Panc1 (cell line): ENCODE measurements around the gene XKR8. TPM values are rescaled to one million over a fixed set of nuclear protein-coding genes. Genes with fewer than 3 reads are reported as not detected.

Experiments used
- ATAC-seq: fragments of 200-7000 bp; cut with Tn5 transposase; 2 replicates; pipeline ENCODE4 v1.9.1; 2020; ENCODE audit warnings: mild to moderate bottlenecking, moderate library complexity
- BruUV-seq: library from RNA; stranded (reverse); fragments of 400-500 nt; replicated peaks from 2 replicates; lab custom pipeline; 2021; lab: Mats Ljungman, UMichigan
- CTCF ChIA-PET: fragments of 300-600 bp; sonication (Branson Sonifier 250); formaldehyde crosslinking; loops from one replicate; lab custom pipeline; 2022; ENCODE audit warnings: antibody characterized with exemption; lab: Charles Lee
- POLR2A ChIA-PET: fragments of 300-600 bp; sonication (Branson Sonifier 250); formaldehyde crosslinking; loops from one replicate; lab custom pipeline; 2022; ENCODE audit warnings: antibody characterized with exemption; lab: Charles Lee
- DNase-seq: peaks from one replicate; pipeline ENCODE4 v3.0.0-alpha.2; 2010; ENCODE audit warnings: low read depth, low spot score
- H3K27ac ChIP-seq: 2 replicates; pipeline ENCODE4 v1.5.1; 2011; ENCODE audit warnings: mild to moderate bottlenecking, low read length, inconsistent platforms
- H3K27me3 ChIP-seq: fragments of 200-500 bp; sonication (Bioruptor generic); 2 replicates; pipeline ENCODE4 v1.6.0; 2014; ENCODE audit warnings: low read length, inconsistent platforms; ENCODE audit not compliant: control insufficient read depth, insufficient read depth
- H3K36me3 ChIP-seq: fragments of 200-500 bp; sonication (Bioruptor generic); 2 replicates; pipeline ENCODE4 v1.5.1; 2014; ENCODE audit warnings: inconsistent platforms, mild to moderate bottlenecking, low read length, moderate library complexity; ENCODE audit not compliant: control insufficient read depth, insufficient read depth
- H3K4me1 ChIP-seq: 2 replicates; pipeline ENCODE4 v1.5.1; 2011; ENCODE audit warnings: inconsistent platforms, mild to moderate bottlenecking, low read length, moderate library complexity; ENCODE audit not compliant: control insufficient read depth, insufficient read depth
- H3K4me3 ChIP-seq, 2 experiments: 2 replicates each; pipeline ENCODE4 v1.5.1; 2011 to 2012; ENCODE audit warnings: low read depth in 2 of 2, low read length in 2 of 2, mild to moderate bottlenecking in 2 of 2, inconsistent platforms in 1 of 2, moderate library complexity in 1 of 2
- H3K9me3 ChIP-seq: fragments of 200-500 bp; sonication (Bioruptor generic); 2 replicates; pipeline ENCODE4 v1.5.1; 2014; ENCODE audit warnings: low read depth, mild to moderate bottlenecking, inconsistent platforms, low read length, moderate library complexity; ENCODE audit not compliant: control insufficient read depth, insufficient read depth
- POLR2AphosphoS5 ChIP-seq: IDR thresholded peaks from 2 replicates; pipeline ENCODE4 v1.6.1; 2012; ENCODE audit warnings: mild to moderate bottlenecking, low read depth, low read length, moderate library complexity
- SIN3A ChIP-seq: IDR thresholded peaks from 2 replicates; pipeline ENCODE4 v1.6.1; 2012; ENCODE audit warnings: low read depth, mild to moderate bottlenecking, low read length, moderate library complexity, borderline replicate concordance; ENCODE audit not compliant: insufficient read depth
- TCF7L2 ChIP-seq: IDR thresholded peaks from 2 replicates; pipeline ENCODE4 v1.6.1; 2011; ENCODE audit warnings: mild to moderate bottlenecking, low read depth, low read length, inconsistent platforms
- in situ Hi-C: cut with HindIII; loops from 2 replicates; pipeline ENCODE4 v1.10.0; 2016; ENCODE audit warnings: low sequenced_read_pairs, low pct_unique_long_range_greater_than_20kb
- intact Hi-C: fragments of 100-400 bp; cut with micrococcal nuclease; formaldehyde crosslinking; loops from one replicate; pipeline ENCODE4 v1.10.0; 2022; ENCODE audit not compliant: unreplicated experiment
- total RNA-seq: library from RNA; stranded (reverse); gene quantifications from one replicate; pipeline ENCODE4 v1.2.1, GENCODE V29; 2021; ENCODE audit not compliant: unreplicated experiment
- TF ChIP-seq, protein P1 (sequence below): fragments of 450-650 bp; IDR thresholded peaks from 2 replicates; pipeline ENCODE4 v1.5.1; 2017; ENCODE audit warnings: mild to moderate bottlenecking
- TF ChIP-seq, protein P2 (sequence below), 2 experiments: IDR thresholded peaks; 2 replicates each; pipeline ENCODE4 v1.6.1; 2011 to 2012; ENCODE audit warnings: low read depth in 2 of 2, control low read depth in 1 of 2, low read length in 1 of 2, mild to moderate bottlenecking in 1 of 2, moderate library complexity in 1 of 2; ENCODE audit not compliant: insufficient read depth in 1 of 2

The XKR8 gene
- total RNA-seq, 1 experiment from 2014 or later: 10.6 TPM

DNA sequence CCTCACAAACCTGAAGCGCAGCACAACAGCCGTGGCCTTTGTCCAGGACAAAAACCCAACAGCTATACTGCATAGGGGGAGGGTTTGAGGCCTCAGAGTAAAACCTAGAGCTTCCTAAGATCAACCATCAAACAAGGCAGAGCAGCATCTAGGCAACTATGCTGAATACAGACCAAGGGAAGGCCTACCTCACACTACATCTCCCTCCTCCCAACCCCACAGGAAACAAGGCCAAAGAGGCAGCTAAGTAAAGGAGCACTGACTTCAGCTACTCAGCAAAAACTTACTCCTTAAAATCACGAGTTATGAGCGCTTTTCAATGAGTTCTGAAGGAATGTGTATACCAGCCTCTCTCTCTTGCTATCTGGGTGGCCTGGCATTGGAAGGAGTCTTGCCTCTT, 12.4 kb downstream of the XKR8 start:
- intact Hi-C loops (no loop called here), in situ Hi-C loops (no loop called here)
- DNase-seq (no peak), ATAC-seq (no peak)
- Histone ChIP-seq H3K36me3 (no peaks in the 10 kb centered on the region; the same call in 1 of the 2 replicates), H3K4me3 (no peak overlapping the region), H3K27ac (no peak overlapping the region), H3K4me1 (no peaks in the 10 kb centered on the region), H3K9me3 (no peaks in the 10 kb centered on the region), H3K27me3 (no peaks in the 10 kb centered on the region)
- POLR2A ChIA-PET: interaction anchor here (1.0 kb wide), 1 partner anchor 13 kb away, joined by 3 read pairs; the partner anchor contains the start of gene XKR8
- BruUV-seq: no TSS peak
- TF ChIP-seq SIN3A: no peak
- no peak for TF ChIP-seq TCF7L2
- TF ChIP-seq, protein P1, sequence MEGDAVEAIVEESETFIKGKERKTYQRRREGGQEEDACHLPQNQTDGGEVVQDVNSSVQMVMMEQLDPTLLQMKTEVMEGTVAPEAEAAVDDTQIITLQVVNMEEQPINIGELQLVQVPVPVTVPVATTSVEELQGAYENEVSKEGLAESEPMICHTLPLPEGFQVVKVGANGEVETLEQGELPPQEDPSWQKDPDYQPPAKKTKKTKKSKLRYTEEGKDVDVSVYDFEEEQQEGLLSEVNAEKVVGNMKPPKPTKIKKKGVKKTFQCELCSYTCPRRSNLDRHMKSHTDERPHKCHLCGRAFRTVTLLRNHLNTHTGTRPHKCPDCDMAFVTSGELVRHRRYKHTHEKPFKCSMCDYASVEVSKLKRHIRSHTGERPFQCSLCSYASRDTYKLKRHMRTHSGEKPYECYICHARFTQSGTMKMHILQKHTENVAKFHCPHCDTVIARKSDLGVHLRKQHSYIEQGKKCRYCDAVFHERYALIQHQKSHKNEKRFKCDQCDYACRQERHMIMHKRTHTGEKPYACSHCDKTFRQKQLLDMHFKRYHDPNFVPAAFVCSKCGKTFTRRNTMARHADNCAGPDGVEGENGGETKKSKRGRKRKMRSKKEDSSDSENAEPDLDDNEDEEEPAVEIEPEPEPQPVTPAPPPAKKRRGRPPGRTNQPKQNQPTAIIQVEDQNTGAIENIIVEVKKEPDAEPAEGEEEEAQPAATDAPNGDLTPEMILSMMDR: no peak
- TF ChIP-seq, protein P2, sequence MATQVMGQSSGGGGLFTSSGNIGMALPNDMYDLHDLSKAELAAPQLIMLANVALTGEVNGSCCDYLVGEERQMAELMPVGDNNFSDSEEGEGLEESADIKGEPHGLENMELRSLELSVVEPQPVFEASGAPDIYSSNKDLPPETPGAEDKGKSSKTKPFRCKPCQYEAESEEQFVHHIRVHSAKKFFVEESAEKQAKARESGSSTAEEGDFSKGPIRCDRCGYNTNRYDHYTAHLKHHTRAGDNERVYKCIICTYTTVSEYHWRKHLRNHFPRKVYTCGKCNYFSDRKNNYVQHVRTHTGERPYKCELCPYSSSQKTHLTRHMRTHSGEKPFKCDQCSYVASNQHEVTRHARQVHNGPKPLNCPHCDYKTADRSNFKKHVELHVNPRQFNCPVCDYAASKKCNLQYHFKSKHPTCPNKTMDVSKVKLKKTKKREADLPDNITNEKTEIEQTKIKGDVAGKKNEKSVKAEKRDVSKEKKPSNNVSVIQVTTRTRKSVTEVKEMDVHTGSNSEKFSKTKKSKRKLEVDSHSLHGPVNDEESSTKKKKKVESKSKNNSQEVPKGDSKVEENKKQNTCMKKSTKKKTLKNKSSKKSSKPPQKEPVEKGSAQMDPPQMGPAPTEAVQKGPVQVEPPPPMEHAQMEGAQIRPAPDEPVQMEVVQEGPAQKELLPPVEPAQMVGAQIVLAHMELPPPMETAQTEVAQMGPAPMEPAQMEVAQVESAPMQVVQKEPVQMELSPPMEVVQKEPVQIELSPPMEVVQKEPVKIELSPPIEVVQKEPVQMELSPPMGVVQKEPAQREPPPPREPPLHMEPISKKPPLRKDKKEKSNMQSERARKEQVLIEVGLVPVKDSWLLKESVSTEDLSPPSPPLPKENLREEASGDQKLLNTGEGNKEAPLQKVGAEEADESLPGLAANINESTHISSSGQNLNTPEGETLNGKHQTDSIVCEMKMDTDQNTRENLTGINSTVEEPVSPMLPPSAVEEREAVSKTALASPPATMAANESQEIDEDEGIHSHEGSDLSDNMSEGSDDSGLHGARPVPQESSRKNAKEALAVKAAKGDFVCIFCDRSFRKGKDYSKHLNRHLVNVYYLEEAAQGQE (IDR thresholded peaks at IDR 0.05; ENCODE audit: insufficient read depth in 1 of 2, low read depth in 2 of 2, low read length in 1 of 2): no peak
- no peak for TF ChIP-seq POLR2AphosphoS5
- CTCF ChIA-PET: interaction anchor here (0.6 kb wide), 2 partner anchors 38 to 1877 kb away, joined by 4 read pairs; no protein-coding TSS in a partner anchor

DNA sequence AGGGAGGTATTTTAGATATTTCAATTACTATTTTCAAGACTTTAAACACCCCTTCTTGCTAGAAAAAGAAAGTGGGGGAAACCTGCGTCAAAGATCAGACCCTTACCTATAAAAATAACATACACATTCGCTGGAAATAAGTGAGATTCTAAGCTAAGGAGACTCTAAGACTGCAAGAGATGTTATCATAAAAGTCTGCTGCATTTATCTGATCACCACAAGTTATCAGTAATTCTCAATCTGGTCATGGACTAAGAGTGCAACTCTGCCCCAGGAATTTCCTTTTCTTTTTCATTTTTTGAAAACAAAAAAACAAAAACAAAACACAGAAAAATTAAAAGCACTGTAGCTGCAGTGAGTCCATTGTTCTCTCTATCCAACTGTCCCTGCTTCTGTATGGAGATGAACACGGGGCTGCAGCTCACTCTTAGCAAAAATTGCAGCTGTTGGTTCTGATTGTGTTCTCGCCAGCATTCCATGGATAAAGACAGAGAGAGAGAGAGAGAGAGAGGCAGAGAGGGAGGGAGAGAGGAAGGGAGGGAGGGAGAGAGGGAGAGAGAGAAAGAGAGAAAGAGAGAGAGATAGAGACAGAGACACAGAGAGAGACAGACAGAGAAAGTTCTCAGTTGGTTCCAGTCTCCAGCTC, 14.1 kb downstream of the XKR8 start:
- Histone ChIP-seq H3K9me3 (no peaks in the 10 kb centered on the region), H3K36me3 (no peaks in the 10 kb centered on the region; the same call in 1 of the 2 replicates), H3K4me1 (no peaks in the 10 kb centered on the region), H3K4me3 (no peak overlapping the region), H3K27me3 (no peaks in the 10 kb centered on the region), H3K27ac (no peak overlapping the region)
- CTCF ChIA-PET: interaction anchor here (0.6 kb wide), 1 partner anchor 27 kb away, joined by 4 read pairs; no protein-coding TSS in a partner anchor
- TSS peak; percentile 53 for BruUV-seq
- intact Hi-C loops (no loop called here), in situ Hi-C loops (no loop called here)
- no peak for TF ChIP-seq TCF7L2
- TF ChIP-seq, protein P2 (IDR thresholded peaks at IDR 0.05; ENCODE audit: insufficient read depth in 1 of 2, low read depth in 2 of 2, low read length in 1 of 2): no peak
- no peak for TF ChIP-seq SIN3A
- TF ChIP-seq POLR2AphosphoS5: no peak
- POLR2A ChIA-PET: no interaction called here
- ATAC-seq (no peak), DNase-seq (no peak)
